ENCODE measurements around the gene MRPL34. TPM values are rescaled to one million over a fixed set of nuclear protein-coding genes. Genes with fewer than 3 reads are reported as not detected.

Gene MRPL34
- total and polyA plus RNA-seq, 9 of the 15 experiments (the other 6 are each of a cell fraction or from before 2014, with no cell fraction given), result 11.5 to 256 (median 72.5) TPM

- H3K9ac ChIP-seq (ENCODE audit: insufficient read depth in 1 of 2, low read depth in 2 of 2, low read length in 2 of 2), result no peak overlapping the region
- peaks cover 3% of the 10 kb centered on the region for H3K9me1 ChIP-seq (ENCODE audit: control insufficient read depth, insufficient read depth, low read length)
- ATAC-seq (no peak), FAIRE-seq (no peak), DNase-seq (ENCODE audit: extremely low read depth in 1 of 4, low spot score in 3 of 4) (no peak)
- ChIA-PET POLR2A (interaction anchor here (0.6 to 0.9 kb wide), 6 partner anchors 11 to 652 kb away, joined by 3 to 5 read pairs (median 4); partner anchors contain the start of genes BABAM1 and MED26), CTCF (ENCODE audit: low intra/inter-chr PET ratio) (no interaction called here)
- H3K4me1 ChIP-seq (replicated peaks in 1 of 2; ENCODE audit: control insufficient read depth in 2 of 2, insufficient read depth in 2 of 2, low read length in 2 of 2), result peaks cover 0 to 24% of the 10 kb centered on the region in 2 experiments; a peak in 4 of 5 replicates
- WGBS (ENCODE audit: insufficient coverage, low coverage, missing lambda C conversion rate), result 87% methylated on average over 3 of the region's 3 CpGs
- H3K27ac ChIP-seq (ENCODE audit: extremely low read depth, low read depth, low read length), result no peak overlapping the region
- no TSS peak for BruUV-seq (replicated peaks)
- no peaks in the 10 kb centered on the region for H3K27me3 ChIP-seq (ENCODE audit: control insufficient read depth in 2 of 2, insufficient read depth in 2 of 2, low read length in 2 of 2)
- no peak overlapping the region for H3K4me2 ChIP-seq (ENCODE audit: insufficient read depth, low read length)
- intact Hi-C loops (cut with micrococcal nuclease), result no loop called here
- peaks cover 47% of the 10 kb centered on the region; the same call in 2 of the 3 replicates for H3K36me3 ChIP-seq (ENCODE audit: control insufficient read depth, insufficient read depth, low read length)
- TF ChIP-seq SPI1 (IDR thresholded peaks at IDR 0.05; ENCODE audit: borderline replicate concordance, low read depth, low read length) (no peak), LARP7 (IDR thresholded peaks at IDR 0.05) (no peak), PHF21A (IDR thresholded peaks at IDR 0.05; ENCODE audit: borderline replicate concordance, low read depth) (no peak), ZNF395 (CRISPR knock-in tag; IDR thresholded peaks at IDR 0.05) (no peak), ZNF134 (CRISPR knock-in tag; conservative IDR thresholded peaks at IDR 0.05) (no peak), ETV5 (CRISPR knock-in tag; IDR thresholded peaks at IDR 0.05; ENCODE audit: low read depth) (no peak), CREB3 (tag; conservative IDR thresholded peaks at IDR 0.05; ENCODE audit: low read depth) (no peak), ATF3 (IDR thresholded peaks at IDR 0.05) (no peak), ATF3 (CRISPR knock-in tag; conservative IDR thresholded peaks at IDR 0.05) (no peak), IFI16 (CRISPR knock-in tag; IDR thresholded peaks at IDR 0.05) (no peak), CEBPG (CRISPR knock-in tag; IDR thresholded peaks at IDR 0.05) (no peak), CEBPG (tag; conservative IDR thresholded peaks at IDR 0.05 in 1 of 2, IDR thresholded peaks at IDR 0.05 in 1 of 2) (no peak), PHF8 (IDR thresholded peaks at IDR 0.05; ENCODE audit: borderline replicate concordance, low read length) (no peak), U2AF1 (optimal IDR thresholded peaks at IDR 0.05; ENCODE audit: low read depth, low read length) (no peak), CBX8 (IDR thresholded peaks at IDR 0.05; ENCODE audit: borderline replicate concordance, extremely low read depth, low read depth, low read length, poor library complexity, severe bottlenecking) (no peak), ILK (tag; IDR thresholded peaks at IDR 0.05; ENCODE audit: borderline replicate concordance, low read depth) (no peak), HNRNPL (IDR thresholded peaks at IDR 0.05; ENCODE audit: low read depth, low read length) (no peak), ZKSCAN3 (CRISPR knock-in tag; IDR thresholded peaks at IDR 0.05) (no peak)
- peaks cover 5% of the 10 kb centered on the region; the same call in 2 of the 3 replicates for H3K79me2 ChIP-seq (ENCODE audit: control insufficient read depth, insufficient read depth, low read length)
- H2AFZ ChIP-seq (ENCODE audit: low read depth, low read length), result no peak overlapping the region
- peaks cover 6% of the 10 kb centered on the region; the same call in 1 of the 2 replicates for H4K20me1 ChIP-seq (replicated peaks; ENCODE audit: control insufficient read depth, insufficient read depth, low read length)
- in situ Hi-C loops (cut with MboI), result loop anchor here (5.0 kb wide), 1 partner anchor 77 kb away; no protein-coding TSS in a partner anchor
- H3K4me3 ChIP-seq, result no peak overlapping the region
- H3K9me3 ChIP-seq (replicated peaks; ENCODE audit: control insufficient read depth, insufficient read depth, low read depth, low read length), result no peaks in the 10 kb centered on the region
Measured at GRCh38 chr19:17279436-17279835, 26.2 kb upstream of the MRPL34 start.

Data from K562 (cell line).